Gastroesophageal sphincter (tissue), 4 donors: ENCODE results near the gene MSTO1. TPM values are rescaled to one million over a fixed set of nuclear protein-coding genes. Genes with fewer than 3 reads are reported as not detected.
"Not testable (repeated sequence)": the region's sequence is repeated elsewhere in the genome, so short reads cannot be mapped to it uniquely, and the experiment has no call there.

Source experiments
- ATAC-seq: fragments of 150-250 bp; one replicate; pipeline ENCODE4 v1.9.1; 2016; ENCODE audit warnings: mild to moderate bottlenecking, moderate library complexity
- H3K27ac ChIP-seq, 4 donors: fragments of 200-600 bp; sonication (generic) in 3 of 4; 1 replicate in 3 of 4; 2 replicates in 1 of 4; pipeline ENCODE4 v1.5.1; 2016 to 2019
- H3K27me3 ChIP-seq: fragments of 200-600 bp; sonication (generic); one replicate; pipeline ENCODE4 v1.5.1; 2019
- H3K36me3 ChIP-seq, 2 donors: fragments of 200-600 bp; sonication (generic); one replicate each; pipeline ENCODE4 v1.5.1; 2019; ENCODE audit warnings: control low read depth in 1 of 2
- H3K4me1 ChIP-seq, 3 donors: fragments of 200-600 bp; sonication (generic); 1 replicate in 2 of 3; 2 replicates in 1 of 3; pipeline ENCODE4 v1.5.1; 2016 to 2019; ENCODE audit warnings: control low read depth in 2 of 3
- H3K4me3 ChIP-seq, 2 donors: fragments of 200-600 bp; sonication (generic); one replicate each; pipeline ENCODE4 v1.5.1; 2019; ENCODE audit warnings: mild to moderate bottlenecking in 1 of 2, moderate library complexity in 1 of 2
- H3K9me3 ChIP-seq, 3 donors: fragments of 200-600 bp; sonication (generic); one replicate each; pipeline ENCODE4 v1.5.1; 2017 to 2019; ENCODE audit warnings: control low read depth in 2 of 3
- CTCF ChIP-seq, 4 experiments: fragments of 200-600 bp in 2 of 4; fragments of 450-650 bp in 2 of 4; sonication (generic) in 1 of 4; IDR thresholded peaks; one replicate each; pipeline ENCODE4 v1.5.1; 2017 to 2019; ENCODE audit warnings: antibody characterized with exemption in 4 of 4, mild to moderate bottlenecking in 2 of 4, moderate library complexity in 2 of 4
- EP300 ChIP-seq: sonication (generic); formaldehyde crosslinking; IDR thresholded peaks from one replicate; pipeline ENCODE4 v1.6.1; 2017; ENCODE audit warnings: antibody characterized with exemption, mild to moderate bottlenecking
- POLR2A ChIP-seq, 2 donors: fragments of 450-650 bp; IDR thresholded peaks; one replicate each; pipeline ENCODE4 v1.6.1; 2017; ENCODE audit warnings: antibody characterized with exemption in 2 of 2, mild to moderate bottlenecking in 2 of 2, moderate library complexity in 1 of 2
- POLR2AphosphoS5 ChIP-seq: sonication (generic); formaldehyde crosslinking; IDR thresholded peaks from one replicate; pipeline ENCODE4 v1.6.1; 2017; ENCODE audit warnings: antibody characterized with exemption
- WGBS, 2 donors: methylation state at CpG; one replicate each; pipeline ENCODE4 v1.1.5; 2018; ENCODE audit warnings: low coverage in 1 of 2; 5-methylcytosine and 5-hydroxymethylcytosine counted together
- total RNA-seq, 4 donors: library from RNA; depleted of rRNA; stranded (reverse); fragments of >200 nt; gene quantifications; one replicate each; pipeline ENCODE4 v1.1.0, GENCODE V29; 2016

MSTO1 gene
- total RNA-seq, 4 donors from 2014 or later: 7.6 to 13.2 (median 8.4) TPM

GRCh38 chr1:155596864-155597263, 13.2 kb upstream of the MSTO1 start:
- no peak for TF ChIP-seq POLR2AphosphoS5
- no peak for TF ChIP-seq CTCF (IDR thresholded peaks at IDR 0.05)
- TF ChIP-seq POLR2A (IDR thresholded peaks at IDR 0.05): no peak
- no peak for TF ChIP-seq EP300
- peaks cover 0 to 14% (median 0%) of the 10 kb centered on the region in 3 donors for H3K4me1 ChIP-seq
- 100% methylated on average over 3 of the region's 5 CpGs; no CpG with 5 or more reads in 1 of the 2 donors for WGBS, 2 donors
- no peak overlapping the region for H3K27ac ChIP-seq
- no peaks in the 10 kb centered on the region for H3K36me3 ChIP-seq
- no peak for ATAC-seq
- H3K4me3 ChIP-seq: no peak overlapping the region
- no peaks in the 10 kb centered on the region for H3K9me3 ChIP-seq
- peaks cover 12% of the 10 kb centered on the region for H3K27me3 ChIP-seq

- Histone ChIP-seq H3K27me3 (peaks cover 12% of the 10 kb centered on the region), H3K27ac (no peak overlapping the region), H3K4me3 (no peak overlapping the region), H3K36me3 (no peaks in the 10 kb centered on the region), H3K4me1 (peaks cover 0 to 10% (median 0%) of the 10 kb centered on the region in 3 donors), H3K9me3 (no peaks in the 10 kb centered on the region)
- 4 to 6% methylated on average over 10 to 12 of the region's 12 CpGs for WGBS, 2 donors
- TF ChIP-seq POLR2AphosphoS5 (no peak), POLR2A (IDR thresholded peaks at IDR 0.05) (no peak), CTCF (IDR thresholded peaks at IDR 0.05) (no peak), EP300 (no peak)
- peak; percentile 41 for ATAC-seq
Measured at GRCh38 chr1:155598842-155599331, 11.1 kb upstream of the MSTO1 start.

- not testable (repeated sequence) for H3K4me3 ChIP-seq, H3K27ac ChIP-seq, ATAC-seq, H3K9me3 ChIP-seq, H3K36me3 ChIP-seq
- 20 to 33% methylated on average over 2 to 7 of the region's 12 CpGs for WGBS, 2 donors
- H3K27me3 ChIP-seq: peaks cover 12% of the 10 kb centered on the region
- H3K4me1 ChIP-seq: peaks cover 0 to 10% (median 0%) of the 10 kb centered on the region in 3 donors
Measured at GRCh38 chr1:155599828-155600572, 10.0 kb upstream of the MSTO1 start.

GRCh38 chr1:155607708-155608107, 2.3 kb upstream of the MSTO1 start:
- no peak overlapping the region for H3K4me3 ChIP-seq
- ATAC-seq: no peak
- TF ChIP-seq POLR2A (IDR thresholded peaks at IDR 0.05): no peak
- no peak for TF ChIP-seq CTCF (IDR thresholded peaks at IDR 0.05)
- TF ChIP-seq EP300: no peak
- no peak for TF ChIP-seq POLR2AphosphoS5
- peaks cover 0 to 8% of the 10 kb centered on the region in 2 donors for H3K36me3 ChIP-seq
- H3K27ac ChIP-seq: no peak overlapping the region
- WGBS, 2 donors: 80% methylated on average over 1 to 7 of the region's 7 CpGs
- H3K9me3 ChIP-seq: no peaks in the 10 kb centered on the region
- peaks cover 6% of the 10 kb centered on the region for H3K27me3 ChIP-seq
- H3K4me1 ChIP-seq: peaks cover 0 to 4% (median 4%) of the 10 kb centered on the region in 3 donors

- Histone ChIP-seq H3K9me3 (no peaks in the 10 kb centered on the region), H3K4me1 (peaks cover 0 to 4% (median 4%) of the 10 kb centered on the region in 3 donors), H3K27me3 (peaks cover 6% of the 10 kb centered on the region), H3K36me3 (peaks cover 0 to 15% of the 10 kb centered on the region in 2 donors), H3K27ac (no peak overlapping the region), H3K4me3 (no peak overlapping the region)
- TF ChIP-seq POLR2A (IDR thresholded peaks at IDR 0.05) (no peak), EP300 (no peak), CTCF (IDR thresholded peaks at IDR 0.05) (no peak), POLR2AphosphoS5 (no peak)
- ATAC-seq: no peak
- 87 to 91% methylated on average over 7 of the region's 9 CpGs for WGBS, 2 donors
Measured at GRCh38 chr1:155608888-155609225, 1.2 kb upstream of the MSTO1 start.

- not testable (repeated sequence) for H3K27ac ChIP-seq, H3K4me1 ChIP-seq, H3K9me3 ChIP-seq, H3K27me3 ChIP-seq
- Histone ChIP-seq H3K4me3 (peak overlapping the region; percentile 41 to 63), H3K36me3 (peaks cover 0 to 21% of the 10 kb centered on the region in 2 donors)
- WGBS, 2 donors: no CpG with 5 or more reads among the region's 33 CpGs
- peak; percentile 25 for ATAC-seq
Measured at GRCh38 chr1:155610257-155610647, 234 bp downstream of the MSTO1 start.

- no CpG with 5 or more reads among the region's 2 CpGs for whole genome bisulfite sequencing, 2 donors
- not testable (repeated sequence) for H3K4me1 ChIP-seq, H3K9me3 ChIP-seq, H3K27me3 ChIP-seq, ATAC-seq, H3K4me3 ChIP-seq, H3K27ac ChIP-seq
- peaks cover 0 to 21% of the 10 kb centered on the region in 2 donors for H3K36me3 ChIP-seq
Measured at GRCh38 chr1:155613226-155613625, 3.2 kb downstream of the MSTO1 start.
